GM19468 (cell line): ENCODE measurements around the gene MAP4K2.

ENCODE experiments used
- ATAC-seq: cut with Tn5 transposase; IDR thresholded peaks from one replicate; pipeline ENCODE4 v1.9.1; 2021; ENCODE audit warnings: mild to moderate bottlenecking, moderate library complexity, moderate number of reproducible peaks; ENCODE audit not compliant: unreplicated experiment; ENCODE audit errors: extremely low read depth

Gene MAP4K2

DNA sequence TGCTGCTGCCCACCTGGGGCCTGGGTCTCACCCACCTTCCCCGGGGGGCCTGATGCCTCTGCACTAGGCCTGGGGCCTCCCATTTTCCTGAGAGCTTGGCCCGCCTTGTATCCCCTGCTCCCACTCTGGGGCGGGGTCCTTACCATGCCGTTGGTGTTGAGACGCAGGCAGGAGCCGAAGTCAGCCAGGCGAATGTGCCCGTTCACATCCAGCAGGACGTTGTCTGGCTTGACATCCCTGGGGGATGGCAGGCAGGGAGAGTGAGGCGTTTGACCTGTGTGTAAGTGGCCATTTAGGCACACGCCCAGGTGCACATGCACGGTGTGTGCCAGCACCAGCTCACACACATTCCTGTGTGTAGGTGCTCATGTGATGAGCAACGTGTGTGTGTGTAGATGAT is 36.3 kb upstream of the MAP4K2 start:
- no peak for ATAC-seq

DNA sequence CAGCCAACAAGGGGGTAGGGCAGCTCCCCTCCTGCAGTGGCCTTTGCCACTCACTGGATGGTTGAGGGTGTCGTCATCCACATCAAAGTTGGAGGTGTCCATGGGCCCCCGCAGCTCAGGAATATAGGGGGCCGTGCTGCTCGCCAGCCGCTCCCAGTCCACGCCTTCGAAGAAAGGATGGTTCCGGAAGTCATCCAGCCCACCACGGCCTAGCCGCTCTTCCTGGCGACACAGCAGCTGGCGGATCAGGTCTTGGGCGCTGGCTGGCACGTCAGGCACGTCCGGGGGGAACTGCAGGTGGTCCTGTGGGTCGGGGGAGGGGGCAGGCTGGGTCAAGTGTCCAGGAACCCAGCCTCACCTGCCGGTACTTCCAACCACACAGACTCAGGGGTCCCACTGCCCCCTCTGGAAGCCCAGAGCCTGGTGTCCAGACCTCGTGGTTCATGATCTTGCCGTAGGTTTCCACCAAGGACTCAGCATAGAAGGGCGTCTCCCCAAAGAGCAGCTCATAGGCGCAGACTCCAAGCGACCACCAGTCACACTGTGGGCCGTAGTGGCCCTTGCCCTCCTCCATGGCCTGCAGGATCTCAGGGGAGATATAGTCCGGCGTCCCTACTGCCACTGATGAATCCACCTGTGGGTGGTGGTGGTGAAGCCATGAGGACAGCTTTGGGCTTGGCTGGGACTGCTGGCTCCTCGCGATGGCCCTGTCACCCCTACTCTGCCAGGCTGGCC is 35.8 kb upstream of the MAP4K2 start:
- ATAC-seq = no peak

GRCh38 chr11:64837887-64838351 is 34.9 kb upstream of the MAP4K2 start:
- ATAC-seq = no peak

DNA sequence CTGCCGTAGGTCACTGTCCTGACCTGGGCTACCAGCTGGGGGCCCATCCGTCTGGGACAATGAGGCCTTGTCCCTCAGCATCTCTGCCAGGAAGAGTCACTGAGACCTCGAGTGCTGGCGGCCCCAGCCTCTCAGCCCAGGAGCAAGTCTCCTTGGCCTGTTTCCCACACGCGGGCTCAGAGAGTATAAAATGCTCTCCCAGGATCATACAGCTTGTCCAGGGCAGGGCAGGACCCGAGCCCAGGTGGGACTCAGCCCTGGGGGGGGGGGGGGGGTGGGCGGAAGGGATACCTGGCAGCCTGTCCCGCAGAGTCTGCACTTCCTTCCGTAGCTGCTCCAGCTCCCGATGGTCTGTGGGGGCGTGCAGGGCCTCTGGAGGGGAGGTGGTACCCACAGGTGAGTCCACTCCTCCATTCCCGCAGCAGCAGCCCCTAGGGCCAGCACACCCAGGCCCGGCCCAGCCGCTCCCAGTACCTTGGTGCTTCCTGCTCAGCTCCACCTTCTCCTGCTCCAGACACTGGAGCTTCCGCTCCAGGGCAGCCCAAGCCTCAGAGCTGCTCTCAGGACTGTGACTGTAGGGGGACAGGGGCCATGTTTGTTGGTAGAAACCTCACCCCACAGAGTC is 33.5 kb upstream of the MAP4K2 start:
- no peak for ATAC-seq

DNA sequence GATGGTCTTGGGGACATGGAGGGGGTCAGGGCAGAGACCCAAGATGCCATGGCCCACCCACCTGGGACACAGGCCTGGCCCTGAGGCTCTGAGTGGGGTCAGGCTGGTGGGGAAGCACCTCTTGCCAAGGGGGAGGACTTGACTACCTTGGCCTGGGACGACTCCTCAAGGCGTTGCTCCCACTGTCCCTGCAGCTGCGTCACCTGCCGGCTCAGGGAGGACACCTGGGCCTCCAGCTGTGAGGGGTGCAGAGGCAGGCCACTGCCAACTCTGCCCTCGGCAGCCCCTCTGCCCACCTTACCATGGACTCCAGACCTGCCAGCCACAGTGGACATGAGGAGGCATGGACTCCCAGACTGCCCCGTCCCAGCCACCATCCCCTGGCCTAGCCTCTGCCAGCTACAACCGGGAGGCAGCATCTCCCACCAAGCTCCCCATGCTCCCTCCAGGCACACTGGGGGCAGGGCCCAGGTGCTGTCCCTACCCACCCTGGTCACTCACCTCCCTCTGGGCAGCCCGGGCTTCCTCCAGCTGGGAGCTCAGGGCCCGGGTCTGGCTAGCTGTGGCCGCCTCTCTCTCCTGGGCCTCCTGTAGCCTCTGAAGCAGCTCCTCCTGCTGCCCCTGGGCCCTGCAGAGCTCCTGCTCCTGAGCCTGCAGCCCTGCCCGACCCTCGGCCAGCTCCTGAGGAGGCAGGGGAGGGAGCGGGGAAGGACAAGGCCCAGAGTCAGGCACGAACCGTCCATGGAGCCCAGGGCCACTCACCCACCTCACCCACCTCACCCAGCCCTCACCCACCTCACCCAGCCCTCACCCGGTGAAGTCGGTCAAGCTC is 32.8 kb upstream of the MAP4K2 start:
- no peak for ATAC-seq

- ATAC-seq = no peak
These were observed 32.0 kb upstream of the MAP4K2 start for GRCh38 chr11:64834723-64835615.

GRCh38 chr11:64834031-64834722 is 31.2 kb upstream of the MAP4K2 start:
- ATAC-seq = no peak

GRCh38 chr11:64833509-64833908 is 30.5 kb upstream of the MAP4K2 start:
- ATAC-seq = no peak

DNA sequence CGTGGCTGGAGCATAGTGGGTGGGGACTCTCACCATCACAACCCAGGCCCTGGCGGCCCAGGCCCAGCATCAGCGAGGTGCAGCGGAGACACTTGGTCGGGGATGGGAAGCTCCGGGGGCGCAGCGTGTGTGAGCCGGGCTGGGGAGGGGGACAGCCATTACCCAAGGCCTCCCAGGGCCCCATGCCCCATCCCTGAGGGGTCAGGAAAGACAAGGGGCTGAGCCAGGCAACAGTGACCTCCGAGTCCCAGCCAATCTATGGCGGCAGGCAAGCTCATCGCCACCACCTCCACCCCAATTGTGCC is 30.1 kb upstream of the MAP4K2 start:
- no peak for ATAC-seq

GRCh38 chr11:64832467-64833197 is 29.6 kb upstream of the MAP4K2 start:
- no peak for ATAC-seq

GRCh38 chr11:64831411-64831891 is 28.4 kb upstream of the MAP4K2 start:
- ATAC-seq = no peak

- no peak for ATAC-seq
These were observed 26.7 kb upstream of the MAP4K2 start for GRCh38 chr11:64829536-64830251.

DNA sequence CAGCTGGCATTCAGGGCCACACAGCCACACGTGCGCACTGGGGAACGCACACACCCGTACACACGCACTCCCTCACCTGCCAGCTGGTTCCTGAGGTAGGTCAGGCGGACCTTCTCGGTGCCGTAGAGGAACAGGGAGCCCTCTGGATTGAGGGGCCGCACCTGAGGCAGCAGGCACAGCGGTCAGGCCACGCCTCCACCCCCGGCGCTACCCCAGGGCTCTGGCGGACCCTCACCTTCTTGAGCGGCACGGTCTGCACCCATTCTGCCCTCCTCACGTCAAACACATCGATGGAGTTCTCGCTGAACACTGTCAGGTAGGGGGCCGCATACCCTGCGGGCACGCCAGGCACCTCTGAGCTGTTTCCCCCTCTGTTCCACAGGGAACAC is 24.4 kb upstream of the MAP4K2 start:
- ATAC-seq = no peak

- ATAC-seq = no peak
These were observed 23.8 kb upstream of the MAP4K2 start for GRCh38 chr11:64826578-64827450.

DNA sequence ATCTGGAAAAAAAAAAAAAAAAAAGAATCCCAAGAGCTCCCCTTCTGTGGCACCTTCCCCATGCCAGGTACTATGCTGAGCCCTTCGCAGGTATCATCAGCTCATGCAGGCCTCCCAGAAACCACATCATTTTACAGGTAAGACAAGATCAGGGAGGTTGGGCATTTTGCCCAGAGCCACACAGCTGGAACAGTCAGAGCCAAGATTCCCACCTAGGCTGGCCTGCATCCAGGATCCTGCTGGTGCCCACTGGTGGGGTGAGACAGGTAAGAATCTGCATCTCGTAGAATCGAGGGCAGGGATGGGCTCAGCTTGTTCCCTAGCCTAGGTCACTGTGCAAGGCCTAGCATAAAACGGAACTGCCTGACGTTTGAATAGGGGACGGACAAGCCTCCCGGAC is 23.0 kb upstream of the MAP4K2 start:
- no peak for ATAC-seq

- no peak for ATAC-seq
These were observed 20.6 kb upstream of the MAP4K2 start for GRCh38 chr11:64823568-64824119.

DNA sequence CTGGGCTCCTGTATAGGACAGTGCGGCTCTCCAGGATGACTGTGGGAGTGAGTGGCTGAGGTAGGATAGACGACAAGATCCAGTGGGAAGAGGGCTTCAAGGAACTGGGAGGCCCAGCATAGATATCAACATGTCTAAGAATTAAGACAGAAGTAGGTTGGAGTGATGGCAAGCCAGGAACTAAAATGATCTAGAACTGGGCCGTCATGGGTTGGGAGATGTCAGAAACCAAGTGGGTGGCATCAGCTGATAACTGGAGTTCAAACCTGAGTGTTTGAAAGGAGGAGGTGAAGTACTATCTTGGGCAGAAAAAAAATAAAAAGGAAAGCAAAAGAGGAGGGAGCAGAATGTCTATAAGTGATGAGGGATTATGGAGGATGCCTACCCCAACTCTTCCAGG is 14.5 kb upstream of the MAP4K2 start:
- no peak for ATAC-seq
